GM11168 (cell line): Measurements from ENCODE around the gene MAST4.

Experiments used
- in situ Hi-C: fragments of 300-500 bp; cut with MboI; formaldehyde crosslinking; loops from one replicate; pipeline ENCODE4 v1.12.0; 2022; ENCODE audit warnings: low sequenced_read_pairs; ENCODE audit not compliant: unreplicated experiment

The MAST4 gene

GRCh38 chr5:66889524-66889923 lies 293.3 kb downstream of the MAST4 start:
- in situ Hi-C loops = no loop called here

DNA sequence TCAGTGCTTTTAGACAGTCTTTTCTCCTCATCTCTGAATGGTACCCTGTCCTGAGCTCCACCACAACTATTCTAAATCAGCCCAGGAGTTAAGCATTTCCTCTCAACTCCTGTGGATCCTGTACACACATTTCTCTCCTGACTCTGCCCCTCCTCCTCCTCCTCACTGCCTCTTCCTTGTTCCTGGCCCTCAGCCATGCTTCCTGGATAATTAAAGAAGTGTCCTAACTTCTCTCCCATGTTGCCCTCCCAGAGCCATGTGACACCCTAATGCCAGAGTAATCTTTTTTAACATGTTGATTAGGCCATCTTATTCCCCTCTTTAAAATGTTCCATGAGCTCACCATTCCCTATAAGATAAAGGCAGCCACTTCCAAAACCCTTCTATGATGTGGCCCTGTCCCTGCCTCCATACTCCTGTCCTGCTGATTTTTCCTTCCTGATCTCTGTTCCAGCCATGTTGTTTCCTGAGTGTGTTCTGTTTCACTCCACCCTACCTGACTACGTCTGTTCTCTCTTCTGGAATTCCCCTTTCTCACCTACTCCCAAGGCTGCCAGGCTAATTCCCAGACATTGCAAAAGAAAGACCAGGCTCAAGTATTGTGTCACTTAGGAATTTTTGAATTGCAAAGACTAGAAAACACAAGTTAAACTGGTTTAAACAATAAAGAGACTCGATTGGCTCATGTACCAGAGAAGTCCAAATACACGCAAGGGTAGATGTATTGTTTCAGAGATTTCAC lies 295.2 kb downstream of the MAST4 start:
- in situ Hi-C loops = no loop called here

DNA sequence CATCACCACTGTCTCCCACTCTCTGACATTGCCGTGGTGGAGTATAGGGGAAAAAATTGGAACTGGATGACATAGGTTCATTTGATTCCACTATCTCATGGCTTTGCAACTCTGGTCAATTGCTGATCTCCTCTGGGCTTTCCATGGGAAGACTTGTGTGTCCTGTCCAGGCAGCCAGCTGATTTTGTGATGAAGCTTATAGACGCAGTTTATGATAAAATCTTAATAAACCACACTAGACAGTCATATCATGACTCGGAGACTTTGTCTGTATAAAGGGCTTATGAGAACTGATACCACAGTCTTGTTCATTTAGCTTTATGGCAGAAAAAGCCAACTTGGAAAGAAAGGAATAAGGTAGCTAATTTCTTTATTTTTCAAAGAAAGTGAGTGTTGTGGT lies 296.5 kb downstream of the MAST4 start:
- in situ Hi-C loops = no loop called here

- in situ Hi-C loops = no loop called here
Observed at GRCh38 chr5:66894480-66895240, 298.5 kb downstream of the MAST4 start.

DNA sequence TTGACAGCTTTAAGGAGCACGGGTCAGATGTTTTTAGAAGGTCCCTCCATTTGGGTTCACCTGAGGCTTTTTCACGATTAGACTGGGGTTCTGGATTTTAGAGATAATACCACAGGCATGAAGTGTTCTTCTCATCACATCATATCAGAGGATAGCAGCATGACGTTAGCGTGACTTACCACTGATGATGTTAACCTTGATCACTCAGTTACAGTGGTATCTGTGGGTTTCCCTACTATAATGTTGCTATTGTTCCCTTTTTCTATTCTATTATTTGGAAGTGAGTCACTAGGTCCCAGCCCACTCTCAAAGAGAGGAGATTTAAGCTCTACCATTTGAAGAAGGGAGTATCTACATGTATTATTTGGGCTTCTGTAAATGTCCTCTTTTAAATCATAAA lies 300.0 kb downstream of the MAST4 start:
- in situ Hi-C loops = no loop called here

- in situ Hi-C loops = no loop called here
Observed at GRCh38 chr5:66897356-66897755, 301.2 kb downstream of the MAST4 start.

DNA sequence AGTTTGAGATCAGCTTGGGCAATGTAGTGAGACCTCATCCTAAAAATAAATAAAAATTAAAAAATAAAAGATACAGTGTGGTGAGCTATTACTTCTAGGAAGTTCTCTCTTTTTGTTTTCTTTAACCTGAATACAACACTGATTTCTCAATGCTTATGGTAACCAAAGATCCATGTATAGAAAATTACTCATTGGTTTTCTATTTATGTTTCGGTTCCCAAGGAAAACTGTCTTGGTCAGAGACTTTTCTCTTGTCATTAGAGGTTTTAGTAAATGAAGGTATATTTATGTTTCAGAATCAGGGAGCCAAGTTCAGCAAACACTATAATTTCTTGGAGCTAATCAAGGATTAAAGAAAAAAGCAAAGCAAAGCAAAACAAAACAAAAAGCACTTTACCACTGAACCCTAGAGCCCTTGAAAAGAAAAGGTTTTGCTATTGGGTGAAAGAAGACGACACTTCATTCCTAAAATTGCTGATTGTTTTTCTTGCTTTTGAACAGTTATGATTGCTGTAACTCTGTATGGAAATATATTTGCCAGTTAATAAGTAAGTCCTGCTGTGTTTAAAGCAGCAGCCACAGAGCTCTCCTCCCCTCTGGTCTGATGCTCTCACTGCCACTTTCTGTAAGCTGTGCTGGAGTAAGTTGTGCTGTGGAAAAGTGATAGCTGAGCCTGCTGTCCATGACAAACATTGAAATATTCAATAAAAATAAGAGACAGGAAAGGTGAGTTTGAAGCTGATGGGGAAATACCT lies 302.2 kb downstream of the MAST4 start:
- in situ Hi-C loops = no loop called here

DNA sequence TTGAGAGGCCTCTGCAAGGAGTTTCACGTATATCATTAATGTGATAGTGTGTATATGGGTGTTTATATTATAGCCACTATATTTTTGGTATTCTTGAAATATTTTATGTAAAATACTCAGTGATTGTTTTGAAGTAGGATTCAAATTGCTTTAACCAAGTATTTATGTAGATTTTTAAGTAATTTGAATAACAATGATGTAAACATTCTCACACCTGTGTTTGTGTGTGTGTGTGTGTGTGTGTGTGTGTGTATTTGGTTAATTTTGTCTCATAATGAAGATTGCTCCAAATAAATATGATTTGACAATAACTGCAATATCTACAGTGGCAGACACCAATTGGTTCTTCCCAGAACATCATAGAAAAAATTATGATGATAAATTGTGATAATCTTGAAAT lies 307.0 kb downstream of the MAST4 start:
- in situ Hi-C loops = no loop called here

GRCh38 chr5:66903709-66904108 lies 307.5 kb downstream of the MAST4 start:
- in situ Hi-C loops = no loop called here

- in situ Hi-C loops = no loop called here
Observed at GRCh38 chr5:66904189-66904588, 308.0 kb downstream of the MAST4 start.

DNA sequence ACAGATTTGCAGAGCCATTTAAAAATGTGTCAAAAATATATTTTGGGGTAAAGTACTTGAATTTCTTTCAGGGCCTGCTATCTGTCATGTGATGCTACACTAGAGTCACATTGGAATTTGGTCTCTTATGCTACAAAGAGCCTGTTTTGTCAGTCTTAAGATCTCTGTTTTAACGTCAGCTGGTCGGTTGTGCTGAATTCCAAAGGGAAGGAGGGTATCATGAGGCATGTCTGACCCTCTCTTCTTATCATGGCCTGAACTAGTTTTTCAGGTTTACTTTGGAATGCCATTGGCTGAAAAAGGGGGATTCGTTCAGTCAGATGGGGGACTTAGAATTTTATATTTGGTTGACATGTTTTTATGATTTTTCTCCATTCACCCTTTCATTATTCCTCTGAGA lies 309.8 kb downstream of the MAST4 start:
- in situ Hi-C loops = no loop called here

- in situ Hi-C loops = no loop called here
Observed at GRCh38 chr5:66908230-66908629, 312.0 kb downstream of the MAST4 start.

DNA sequence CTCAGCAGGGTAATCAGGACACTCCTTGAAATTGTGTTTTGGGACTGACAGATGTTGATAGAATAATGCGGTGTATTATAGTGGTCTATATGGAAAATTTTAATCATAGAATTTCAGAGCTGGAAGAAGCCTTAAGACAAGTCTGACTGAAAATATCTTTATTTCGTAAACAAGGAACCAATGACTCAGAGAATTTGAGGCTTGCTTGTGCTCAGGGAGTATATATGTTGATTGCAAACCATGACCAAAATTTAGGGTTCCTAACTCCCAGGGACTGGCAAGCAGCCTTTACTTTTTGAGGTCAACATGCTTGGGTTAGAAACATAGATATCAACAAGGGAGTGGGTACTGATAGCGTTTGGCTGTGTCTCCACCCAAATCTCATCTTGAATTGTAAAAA lies 313.2 kb downstream of the MAST4 start:
- in situ Hi-C loops = no loop called here

- in situ Hi-C loops = no loop called here
Observed at GRCh38 chr5:66912787-66913186, 316.6 kb downstream of the MAST4 start.

GRCh38 chr5:66915531-66915930 lies 319.3 kb downstream of the MAST4 start:
- in situ Hi-C loops = no loop called here

DNA sequence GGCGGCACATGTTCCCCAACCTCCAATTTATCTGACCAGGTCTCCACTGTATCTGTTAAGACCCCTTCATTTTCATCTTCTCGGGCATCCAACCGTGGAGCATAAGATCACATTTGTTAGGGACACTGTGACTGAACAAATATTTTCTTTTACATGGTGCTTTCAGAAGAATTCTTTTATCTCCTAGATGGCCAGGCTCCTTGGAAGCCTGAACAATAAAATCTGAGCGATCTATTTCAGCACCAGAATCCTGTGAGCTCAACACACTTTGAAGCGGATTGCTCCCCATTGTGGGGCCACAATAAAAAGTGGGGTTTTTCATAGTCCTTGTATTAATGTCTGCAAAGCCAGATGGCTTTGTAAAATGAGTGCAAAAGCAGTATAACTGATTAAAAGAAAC lies 326.7 kb downstream of the MAST4 start:
- in situ Hi-C loops = no loop called here

- in situ Hi-C loops = no loop called here
Observed at GRCh38 chr5:66923457-66923856, 327.3 kb downstream of the MAST4 start.

DNA sequence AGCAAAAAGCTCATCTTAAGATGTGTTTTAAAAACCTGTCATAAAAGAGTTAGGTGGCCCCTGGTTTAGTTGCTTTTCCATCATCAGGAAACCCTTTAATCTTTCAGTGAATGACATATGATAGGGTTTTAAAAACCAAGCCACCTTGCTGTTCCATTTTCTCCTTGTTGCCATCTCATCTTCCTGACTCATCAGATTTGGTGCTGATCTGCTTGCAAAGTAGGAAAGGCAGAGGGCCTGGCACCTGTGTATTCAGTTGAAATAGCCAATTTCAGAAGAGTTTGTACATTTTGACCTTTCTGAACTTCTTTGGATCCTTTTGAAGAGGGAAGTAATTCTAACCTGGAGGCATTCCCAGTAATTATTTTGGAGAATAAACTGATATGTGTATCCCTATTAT lies 327.7 kb downstream of the MAST4 start:
- in situ Hi-C loops = no loop called here

DNA sequence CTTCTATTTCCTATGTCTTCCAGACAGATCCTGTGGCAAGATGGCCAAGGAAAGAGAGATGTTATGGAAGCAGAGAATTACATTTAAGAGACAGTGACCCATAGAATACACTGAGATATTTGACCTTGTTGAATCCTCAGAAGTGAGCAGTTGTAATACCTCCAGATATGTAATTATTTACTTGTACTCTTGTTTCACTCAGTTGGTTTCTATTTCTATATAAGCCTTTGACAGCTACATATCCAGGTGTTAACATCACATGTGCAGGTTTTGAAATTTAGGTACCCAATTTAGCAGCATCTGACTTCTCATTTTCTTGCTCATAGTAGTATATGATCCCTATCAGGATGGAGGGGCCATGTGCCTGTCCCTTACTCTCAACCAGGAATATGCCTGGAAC lies 330.9 kb downstream of the MAST4 start:
- in situ Hi-C loops = no loop called here

- in situ Hi-C loops = no loop called here
Observed at GRCh38 chr5:66929281-66929680, 333.1 kb downstream of the MAST4 start.

- in situ Hi-C loops = no loop called here
Observed at GRCh38 chr5:66929995-66930394, 333.8 kb downstream of the MAST4 start.
